A549 (cell line): ENCODE results near the gene NREP.

ENCODE experiments used
- CHD2 ChIP-seq: fragments of 150-350 bp; IDR thresholded peaks from 2 replicates; pipeline ENCODE4 v1.6.1; 2014; ENCODE audit warnings: low read length; ENCODE audit not compliant: partially characterized antibody
- EP300 ChIP-seq, 2 experiments: fragments of >200 bp; sonication (Bioruptor Twin); formaldehyde crosslinking; IDR thresholded peaks; 2 replicates in 1 of 2; 3 replicates in 1 of 2; pipeline ENCODE4 v1.6.1; 2016 to 2017
- KDM1A ChIP-seq: fragments of 200-600 bp; sonication (generic); IDR thresholded peaks from 2 replicates; pipeline ENCODE4 v1.6.1; 2016; ENCODE audit warnings: low read depth, mild to moderate bottlenecking
- MAZ ChIP-seq: fragments of 150-350 bp; IDR thresholded peaks from 2 replicates; pipeline ENCODE4 v1.6.1; 2014; ENCODE audit warnings: antibody characterized with exemption, low read depth, low read length, borderline replicate concordance
- NR3C1 ChIP-seq: fragments of >200 bp; sonication (Bioruptor Twin); formaldehyde crosslinking; IDR thresholded peaks from 3 replicates; pipeline ENCODE4 v1.6.1; 2017
- POLR2A ChIP-seq: IDR thresholded peaks from 2 replicates; pipeline ENCODE4 v1.6.1; 2012; ENCODE audit warnings: mild to moderate bottlenecking, low read length
- SMC3 ChIP-seq: fragments of >200 bp; sonication (Bioruptor Twin); formaldehyde crosslinking; IDR thresholded peaks from 3 replicates; pipeline ENCODE4 v1.6.1; 2018; ENCODE audit warnings: inconsistent platforms
- TP53 ChIP-seq: fragments of 250-450 bp; sonication (Bioruptor Pico); IDR thresholded peaks from 2 replicates; pipeline ENCODE4 v1.5.0; 2021; ENCODE audit warnings: mild to moderate bottlenecking, moderate library complexity
- TF ChIP-seq, protein P1 (sequence below): fragments of 200-600 bp; sonication (generic); IDR thresholded peaks from 2 replicates; pipeline ENCODE4 v1.6.1; 2016; ENCODE audit warnings: antibody characterized with exemption, mild to moderate bottlenecking, moderate library complexity
- TF ChIP-seq, protein P2 (sequence below): IDR thresholded peaks from 2 replicates; pipeline ENCODE4 v1.6.1; 2012
- TF ChIP-seq, protein P3 (sequence below): fragments of >200 bp; sonication (Bioruptor Twin); formaldehyde crosslinking; IDR thresholded peaks from 3 replicates; pipeline ENCODE4 v1.5.1; 2016
- TF ChIP-seq, protein P4 (sequence below): fragments of 150-350 bp; IDR thresholded peaks from 2 replicates; pipeline ENCODE4 v1.6.1; 2014; ENCODE audit warnings: low read depth, mild to moderate bottlenecking, low read length

DNA sequence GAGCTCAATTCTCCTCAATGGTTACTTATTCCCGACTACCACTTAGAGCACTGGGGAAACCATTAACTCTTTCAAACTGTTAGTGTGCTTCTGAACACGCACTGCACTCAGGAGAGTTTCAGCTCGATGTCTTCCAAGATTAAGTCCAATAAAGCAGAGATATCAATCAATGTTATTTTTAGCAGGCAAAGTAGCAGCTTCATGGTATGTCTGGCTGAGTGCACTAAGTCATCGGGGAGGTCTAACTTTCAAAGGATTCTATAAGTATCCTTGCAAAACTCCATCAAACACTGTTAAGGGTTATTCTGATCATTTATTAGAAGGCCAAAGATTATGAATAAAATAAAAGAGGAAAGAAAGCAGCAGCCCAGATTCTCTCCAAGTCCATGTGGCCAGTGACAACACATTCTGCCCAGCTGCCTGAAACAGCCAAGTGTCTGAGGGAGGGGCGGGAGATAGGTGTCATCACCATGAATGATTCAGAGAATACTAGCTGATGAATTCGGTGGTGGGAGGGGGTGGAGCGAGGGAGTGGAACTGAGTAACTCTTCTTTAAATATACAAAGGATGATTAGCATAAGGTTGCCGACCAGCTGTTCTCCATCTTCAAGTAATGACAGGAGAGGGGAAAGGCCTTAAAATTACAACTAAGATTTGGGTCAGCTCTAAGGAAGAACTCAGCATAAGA, 21.3 kb downstream of the NREP start:
- TF ChIP-seq, protein P1, sequence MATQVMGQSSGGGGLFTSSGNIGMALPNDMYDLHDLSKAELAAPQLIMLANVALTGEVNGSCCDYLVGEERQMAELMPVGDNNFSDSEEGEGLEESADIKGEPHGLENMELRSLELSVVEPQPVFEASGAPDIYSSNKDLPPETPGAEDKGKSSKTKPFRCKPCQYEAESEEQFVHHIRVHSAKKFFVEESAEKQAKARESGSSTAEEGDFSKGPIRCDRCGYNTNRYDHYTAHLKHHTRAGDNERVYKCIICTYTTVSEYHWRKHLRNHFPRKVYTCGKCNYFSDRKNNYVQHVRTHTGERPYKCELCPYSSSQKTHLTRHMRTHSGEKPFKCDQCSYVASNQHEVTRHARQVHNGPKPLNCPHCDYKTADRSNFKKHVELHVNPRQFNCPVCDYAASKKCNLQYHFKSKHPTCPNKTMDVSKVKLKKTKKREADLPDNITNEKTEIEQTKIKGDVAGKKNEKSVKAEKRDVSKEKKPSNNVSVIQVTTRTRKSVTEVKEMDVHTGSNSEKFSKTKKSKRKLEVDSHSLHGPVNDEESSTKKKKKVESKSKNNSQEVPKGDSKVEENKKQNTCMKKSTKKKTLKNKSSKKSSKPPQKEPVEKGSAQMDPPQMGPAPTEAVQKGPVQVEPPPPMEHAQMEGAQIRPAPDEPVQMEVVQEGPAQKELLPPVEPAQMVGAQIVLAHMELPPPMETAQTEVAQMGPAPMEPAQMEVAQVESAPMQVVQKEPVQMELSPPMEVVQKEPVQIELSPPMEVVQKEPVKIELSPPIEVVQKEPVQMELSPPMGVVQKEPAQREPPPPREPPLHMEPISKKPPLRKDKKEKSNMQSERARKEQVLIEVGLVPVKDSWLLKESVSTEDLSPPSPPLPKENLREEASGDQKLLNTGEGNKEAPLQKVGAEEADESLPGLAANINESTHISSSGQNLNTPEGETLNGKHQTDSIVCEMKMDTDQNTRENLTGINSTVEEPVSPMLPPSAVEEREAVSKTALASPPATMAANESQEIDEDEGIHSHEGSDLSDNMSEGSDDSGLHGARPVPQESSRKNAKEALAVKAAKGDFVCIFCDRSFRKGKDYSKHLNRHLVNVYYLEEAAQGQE, result no peak
- TF ChIP-seq POLR2A (no peak), NR3C1 (no peak), SMC3 (no peak), MAZ (no peak), EP300 (IDR thresholded peaks at IDR 0.05) (no peak), KDM1A (no peak), TP53 (CRISPR knock-in tag) (no peak), CHD2 (no peak)
- TF ChIP-seq, protein P2, sequence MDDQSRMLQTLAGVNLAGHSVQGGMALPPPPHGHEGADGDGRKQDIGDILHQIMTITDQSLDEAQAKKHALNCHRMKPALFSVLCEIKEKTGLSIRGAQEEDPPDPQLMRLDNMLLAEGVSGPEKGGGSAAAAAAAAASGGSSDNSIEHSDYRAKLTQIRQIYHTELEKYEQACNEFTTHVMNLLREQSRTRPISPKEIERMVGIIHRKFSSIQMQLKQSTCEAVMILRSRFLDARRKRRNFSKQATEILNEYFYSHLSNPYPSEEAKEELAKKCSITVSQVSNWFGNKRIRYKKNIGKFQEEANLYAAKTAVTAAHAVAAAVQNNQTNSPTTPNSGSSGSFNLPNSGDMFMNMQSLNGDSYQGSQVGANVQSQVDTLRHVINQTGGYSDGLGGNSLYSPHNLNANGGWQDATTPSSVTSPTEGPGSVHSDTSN, result no peak
- TF ChIP-seq, protein P3, sequence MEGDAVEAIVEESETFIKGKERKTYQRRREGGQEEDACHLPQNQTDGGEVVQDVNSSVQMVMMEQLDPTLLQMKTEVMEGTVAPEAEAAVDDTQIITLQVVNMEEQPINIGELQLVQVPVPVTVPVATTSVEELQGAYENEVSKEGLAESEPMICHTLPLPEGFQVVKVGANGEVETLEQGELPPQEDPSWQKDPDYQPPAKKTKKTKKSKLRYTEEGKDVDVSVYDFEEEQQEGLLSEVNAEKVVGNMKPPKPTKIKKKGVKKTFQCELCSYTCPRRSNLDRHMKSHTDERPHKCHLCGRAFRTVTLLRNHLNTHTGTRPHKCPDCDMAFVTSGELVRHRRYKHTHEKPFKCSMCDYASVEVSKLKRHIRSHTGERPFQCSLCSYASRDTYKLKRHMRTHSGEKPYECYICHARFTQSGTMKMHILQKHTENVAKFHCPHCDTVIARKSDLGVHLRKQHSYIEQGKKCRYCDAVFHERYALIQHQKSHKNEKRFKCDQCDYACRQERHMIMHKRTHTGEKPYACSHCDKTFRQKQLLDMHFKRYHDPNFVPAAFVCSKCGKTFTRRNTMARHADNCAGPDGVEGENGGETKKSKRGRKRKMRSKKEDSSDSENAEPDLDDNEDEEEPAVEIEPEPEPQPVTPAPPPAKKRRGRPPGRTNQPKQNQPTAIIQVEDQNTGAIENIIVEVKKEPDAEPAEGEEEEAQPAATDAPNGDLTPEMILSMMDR, result no peak
- TF ChIP-seq, protein P4, sequence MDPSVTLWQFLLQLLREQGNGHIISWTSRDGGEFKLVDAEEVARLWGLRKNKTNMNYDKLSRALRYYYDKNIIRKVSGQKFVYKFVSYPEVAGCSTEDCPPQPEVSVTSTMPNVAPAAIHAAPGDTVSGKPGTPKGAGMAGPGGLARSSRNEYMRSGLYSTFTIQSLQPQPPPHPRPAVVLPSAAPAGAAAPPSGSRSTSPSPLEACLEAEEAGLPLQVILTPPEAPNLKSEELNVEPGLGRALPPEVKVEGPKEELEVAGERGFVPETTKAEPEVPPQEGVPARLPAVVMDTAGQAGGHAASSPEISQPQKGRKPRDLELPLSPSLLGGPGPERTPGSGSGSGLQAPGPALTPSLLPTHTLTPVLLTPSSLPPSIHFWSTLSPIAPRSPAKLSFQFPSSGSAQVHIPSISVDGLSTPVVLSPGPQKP, result no peak
